Renal cortical epithelial cell (primary cell): ENCODE data around the gene PPARGC1A. TPM values are rescaled to one million over a fixed set of nuclear protein-coding genes. Genes with fewer than 3 reads are reported as not detected.

ENCODE experiments used
- DNase-seq: peaks from one replicate; pipeline ENCODE4 v3.0.0-alpha.2; 2011; ENCODE audit warnings: low read depth
- total RNA-seq: library from RNA; depleted of rRNA; stranded (reverse); fragments of >200 nt; gene quantifications from 2 replicates; pipeline ENCODE4 v1.2.3, GENCODE V29; 2014

The PPARGC1A gene, protein sequence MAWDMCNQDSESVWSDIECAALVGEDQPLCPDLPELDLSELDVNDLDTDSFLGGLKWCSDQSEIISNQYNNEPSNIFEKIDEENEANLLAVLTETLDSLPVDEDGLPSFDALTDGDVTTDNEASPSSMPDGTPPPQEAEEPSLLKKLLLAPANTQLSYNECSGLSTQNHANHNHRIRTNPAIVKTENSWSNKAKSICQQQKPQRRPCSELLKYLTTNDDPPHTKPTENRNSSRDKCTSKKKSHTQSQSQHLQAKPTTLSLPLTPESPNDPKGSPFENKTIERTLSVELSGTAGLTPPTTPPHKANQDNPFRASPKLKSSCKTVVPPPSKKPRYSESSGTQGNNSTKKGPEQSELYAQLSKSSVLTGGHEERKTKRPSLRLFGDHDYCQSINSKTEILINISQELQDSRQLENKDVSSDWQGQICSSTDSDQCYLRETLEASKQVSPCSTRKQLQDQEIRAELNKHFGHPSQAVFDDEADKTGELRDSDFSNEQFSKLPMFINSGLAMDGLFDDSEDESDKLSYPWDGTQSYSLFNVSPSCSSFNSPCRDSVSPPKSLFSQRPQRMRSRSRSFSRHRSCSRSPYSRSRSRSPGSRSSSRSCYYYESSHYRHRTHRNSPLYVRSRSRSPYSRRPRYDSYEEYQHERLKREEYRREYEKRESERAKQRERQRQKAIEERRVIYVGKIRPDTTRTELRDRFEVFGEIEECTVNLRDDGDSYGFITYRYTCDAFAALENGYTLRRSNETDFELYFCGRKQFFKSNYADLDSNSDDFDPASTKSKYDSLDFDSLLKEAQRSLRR
- total RNA-seq = 2.3 and 62.4 TPM in 2 replicates

DNA sequence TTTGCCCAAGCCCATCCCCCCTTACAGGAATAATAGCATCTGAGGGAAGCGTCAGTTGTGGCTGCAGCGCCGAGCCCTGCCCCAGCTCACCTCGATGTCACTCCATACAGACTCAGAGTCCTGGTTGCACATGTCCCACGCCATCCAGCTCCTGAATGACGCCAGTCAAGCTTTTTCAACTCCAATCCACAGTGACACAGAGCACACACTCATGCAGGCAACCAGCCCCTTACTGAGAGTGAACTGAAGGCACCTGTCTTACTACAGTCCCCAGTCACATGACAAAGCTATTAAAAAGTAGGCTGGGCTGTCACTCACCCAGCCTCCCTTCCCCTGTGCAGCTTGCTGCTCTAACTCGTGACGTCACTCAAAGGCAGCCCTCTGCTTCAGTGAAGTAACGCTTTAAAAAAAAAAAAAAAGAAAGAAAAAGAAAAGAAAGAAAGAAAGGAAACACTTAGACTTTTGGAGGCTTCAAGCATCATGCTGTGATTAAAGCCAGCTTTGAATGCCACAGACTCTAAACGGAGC, at the start of gene PPARGC1A:
Gene PPARGC1A (minus strand): TSS at position 234 of the 528 bp plus-strand sequence. CDS start 90 bp downstream, at position 144.
- DNase-seq = peak; percentile 93

GRCh38 chr4:23938796-23939195, 48.9 kb upstream of the PPARGC1A start:
- no peak for DNase-seq

- DNase-seq = peak; percentile 15
Measured at GRCh38 chr4:23937173-23937572, 47.3 kb upstream of the PPARGC1A start.

DNA sequence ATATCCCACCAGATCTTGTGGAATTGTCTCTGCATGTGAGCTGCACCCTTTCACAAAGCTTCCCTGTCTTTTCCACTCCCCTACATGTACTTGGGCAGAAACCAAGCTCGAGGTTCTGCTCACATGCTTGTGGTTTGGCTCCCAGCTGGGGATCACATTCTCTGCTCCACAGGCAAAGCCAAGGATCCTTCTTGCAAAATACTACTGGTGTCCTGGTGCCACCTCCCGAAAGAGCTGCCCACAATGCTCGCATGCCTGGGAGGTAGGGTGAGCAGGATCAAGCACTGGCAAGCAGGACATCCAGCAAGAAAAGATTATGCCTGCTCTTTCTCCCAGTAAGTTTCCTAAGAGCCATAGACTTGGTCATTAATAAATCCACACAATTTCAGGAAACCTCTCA, 45.1 kb upstream of the PPARGC1A start:
- peak; percentile 99 for DNase-seq

GRCh38 chr4:23934223-23934622, 44.4 kb upstream of the PPARGC1A start:
- DNase-seq = peak; percentile 16

DNA sequence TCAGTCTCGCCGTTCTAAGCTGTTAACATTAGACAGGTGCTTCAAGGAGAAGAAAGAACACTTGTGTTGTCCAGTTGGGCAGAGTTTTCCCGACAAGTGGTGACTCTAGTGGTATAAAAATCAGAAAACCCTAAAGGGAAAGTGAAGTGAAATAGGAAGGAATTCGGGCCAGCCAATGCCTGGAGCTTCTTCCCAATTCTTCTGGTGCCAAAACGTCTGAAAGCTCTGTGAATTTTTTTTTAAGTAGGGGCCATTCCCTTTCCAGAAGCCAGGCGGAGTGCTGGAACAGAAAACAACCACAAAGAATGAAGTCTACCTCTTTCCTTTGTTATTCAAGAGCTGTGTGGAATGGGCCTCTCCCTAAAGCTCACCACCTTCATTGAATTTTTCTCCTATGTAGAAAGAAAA, 43.1 kb upstream of the PPARGC1A start:
- DNase-seq = peak; percentile 57

- no peak for DNase-seq
Measured at GRCh38 chr4:23932186-23932585, 42.3 kb upstream of the PPARGC1A start.

GRCh38 chr4:23931489-23931830, 41.6 kb upstream of the PPARGC1A start:
- peak; percentile 75 for DNase-seq

DNA sequence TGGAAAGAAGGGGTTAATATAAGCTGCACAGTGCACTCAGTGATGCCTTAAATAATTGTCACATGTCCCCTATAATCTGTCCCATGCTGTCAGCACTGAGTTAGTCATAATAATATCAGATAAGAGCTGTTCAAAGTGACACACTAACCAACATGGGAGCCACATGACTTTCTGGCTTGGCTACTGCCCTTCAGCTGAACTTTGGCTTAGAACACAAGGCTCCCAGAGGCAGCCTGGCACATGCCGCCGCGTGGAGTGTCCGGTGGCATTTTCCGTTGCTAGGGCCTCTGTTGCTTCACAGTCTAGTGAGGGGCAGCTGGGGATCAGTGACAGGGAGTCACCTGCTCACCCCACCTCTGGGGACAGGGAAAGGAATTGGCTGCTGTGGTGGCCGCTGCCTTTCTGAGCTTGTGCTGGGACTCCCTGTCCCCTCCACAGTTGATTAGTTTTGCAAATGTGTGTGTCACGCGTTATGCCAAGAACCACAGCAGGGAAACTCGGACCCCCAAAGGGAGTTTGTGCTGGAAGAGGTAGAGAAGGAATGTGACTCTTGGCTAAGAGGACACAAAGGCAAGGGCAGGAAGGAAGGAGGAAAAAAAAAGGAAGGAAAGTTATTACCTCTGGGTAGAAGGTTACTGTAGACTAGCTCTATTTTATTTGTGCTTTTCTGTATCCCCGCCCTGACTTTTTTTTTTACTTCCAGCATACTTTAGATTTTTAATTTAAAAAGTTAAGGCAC, 41.1 kb upstream of the PPARGC1A start:
- peak; percentile 91 for DNase-seq

DNA sequence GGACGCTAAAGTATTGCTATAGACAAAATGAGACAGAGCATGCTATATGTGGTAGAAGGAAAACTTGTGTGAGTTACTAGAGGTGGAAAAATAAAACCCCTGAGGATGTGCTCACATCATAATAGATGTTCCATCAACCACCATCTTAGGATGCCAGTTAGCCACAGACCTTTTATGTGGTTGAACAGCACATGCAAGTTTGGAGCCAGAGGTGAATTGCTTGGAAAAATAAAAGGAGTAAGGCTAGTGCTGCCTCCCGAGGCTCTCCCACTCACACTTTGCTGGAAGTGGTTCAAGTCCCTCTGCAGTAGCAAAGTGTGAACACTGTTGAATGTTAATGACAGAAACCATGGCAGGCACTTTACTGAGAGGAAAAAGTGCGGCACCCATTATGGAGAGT, 39.4 kb upstream of the PPARGC1A start:
- DNase-seq = peak; percentile 68

GRCh38 chr4:23924556-23924955, 34.7 kb upstream of the PPARGC1A start:
- DNase-seq = no peak

GRCh38 chr4:23923840-23924239, 34.0 kb upstream of the PPARGC1A start:
- DNase-seq = peak; percentile 35

DNA sequence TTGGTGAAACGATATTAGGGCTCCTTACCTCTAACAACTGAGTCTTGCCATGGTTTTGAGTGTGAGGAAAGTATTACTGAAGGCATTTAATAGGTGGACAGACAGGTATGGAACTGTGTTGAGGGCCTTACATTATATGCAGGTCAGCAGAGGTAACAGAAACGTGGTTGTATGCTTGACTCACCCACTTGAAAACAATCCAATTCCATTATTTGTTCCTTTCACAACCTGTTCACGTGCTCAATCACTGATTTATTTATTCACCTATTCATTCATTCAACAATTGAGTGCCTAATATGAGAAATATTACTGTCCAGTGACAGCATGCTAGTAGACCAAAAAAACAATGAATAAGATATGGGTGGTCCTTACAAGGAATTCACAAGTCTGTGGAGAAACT, 33.3 kb upstream of the PPARGC1A start:
- DNase-seq = peak; percentile 77

DNA sequence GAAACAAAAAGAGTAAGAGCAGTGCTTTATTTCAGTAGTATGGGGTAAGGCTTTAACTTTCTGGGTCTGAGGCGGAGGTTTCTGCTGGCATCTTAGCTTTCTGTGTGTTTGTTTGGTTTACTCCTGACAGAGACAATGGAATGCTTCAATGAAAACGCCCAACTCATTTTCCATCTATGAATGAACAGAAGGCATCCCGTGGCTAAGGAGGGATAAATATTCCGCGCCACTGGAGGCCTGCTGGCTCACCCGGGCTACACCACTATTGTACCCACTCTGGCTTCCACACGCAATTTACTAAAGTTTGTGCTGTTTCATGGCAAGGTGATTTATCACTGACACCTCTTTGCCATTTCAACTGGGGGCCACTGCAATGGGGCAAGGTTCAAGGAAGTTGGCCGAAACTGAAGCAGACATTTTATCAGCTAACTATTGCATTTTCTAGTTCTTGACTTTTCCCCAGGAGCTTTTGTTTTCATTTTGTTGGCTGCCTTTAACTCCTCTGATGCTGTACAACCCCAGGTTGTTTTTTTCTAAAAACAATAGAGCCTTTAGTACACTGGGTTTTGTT, 32.8 kb upstream of the PPARGC1A start:
- DNase-seq = peak; percentile 30

DNA sequence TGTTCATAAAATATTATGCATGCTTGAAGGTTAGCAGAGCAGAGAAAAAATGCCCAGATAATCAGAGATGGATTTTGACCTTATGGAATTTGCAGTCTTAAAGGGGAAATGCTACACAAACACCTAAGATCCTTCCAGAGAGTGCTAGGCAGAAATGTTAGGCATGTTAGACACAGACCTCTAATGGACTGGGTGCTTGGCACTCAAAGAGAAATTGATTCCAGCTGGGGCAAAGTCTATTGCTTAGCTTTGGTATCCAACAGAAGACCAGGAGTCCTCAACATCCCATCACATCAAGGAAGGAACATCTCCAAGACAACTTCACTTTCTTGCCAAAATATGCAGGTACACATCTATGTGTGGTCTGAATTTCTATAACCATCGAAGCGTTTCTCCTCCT, 32.2 kb upstream of the PPARGC1A start:
- peak; percentile 22 for DNase-seq

- DNase-seq = peak; percentile 61
Measured at GRCh38 chr4:23921447-23921845, 31.6 kb upstream of the PPARGC1A start.

DNA sequence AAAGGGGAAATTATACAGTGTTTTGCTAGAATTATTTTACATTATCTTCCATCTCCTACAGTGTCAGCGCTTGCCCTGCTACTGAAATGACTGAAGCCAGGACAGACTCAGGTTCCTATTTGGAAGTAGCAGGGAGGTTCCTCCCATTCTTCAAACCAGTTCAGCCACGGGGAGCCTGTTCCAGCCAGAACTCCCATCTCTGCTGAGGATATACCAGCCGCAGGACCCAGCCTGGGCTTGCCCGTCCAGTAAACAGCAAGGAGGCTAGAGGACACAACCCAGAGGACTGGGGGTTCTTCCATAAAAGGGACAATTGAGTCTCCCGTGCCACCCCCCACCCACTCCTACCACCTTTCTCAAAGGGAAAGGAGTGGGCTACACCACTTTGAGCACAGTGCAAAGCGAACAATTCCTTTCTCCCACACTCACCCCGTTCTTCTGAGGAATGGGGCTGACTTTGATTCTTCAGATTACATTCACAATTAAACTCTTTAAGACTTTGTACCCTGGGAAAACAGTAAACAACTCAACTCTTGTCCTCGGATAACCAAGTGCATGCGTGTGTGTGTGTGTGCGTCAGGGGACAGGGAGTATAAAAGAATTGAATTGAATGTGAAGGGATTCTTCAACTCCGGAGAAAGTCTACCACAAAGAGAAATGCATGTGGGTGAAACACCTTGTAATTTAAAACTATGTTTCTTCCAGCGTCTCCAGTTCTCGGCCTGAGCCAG, 31.0 kb upstream of the PPARGC1A start:
- DNase-seq = peak; percentile 43

DNA sequence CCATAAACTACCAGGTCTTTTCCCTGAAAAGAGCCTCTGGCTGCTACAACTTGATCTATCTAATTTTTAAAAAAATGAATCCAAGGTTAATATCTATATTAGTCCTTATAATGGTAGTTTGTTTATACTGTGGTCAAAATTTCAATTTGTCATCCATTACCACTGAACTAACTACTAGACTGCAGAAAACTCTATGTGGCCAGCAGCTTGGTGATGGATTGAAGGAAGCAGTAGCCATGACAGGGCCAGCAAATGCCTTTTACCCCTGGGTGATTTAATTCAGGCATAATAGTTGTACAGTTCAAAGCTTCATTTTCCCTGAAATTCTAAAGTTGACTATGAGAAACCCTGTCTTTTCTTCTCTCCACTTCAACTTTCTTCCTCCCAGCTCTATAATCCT, 30.4 kb upstream of the PPARGC1A start:
- DNase-seq = no peak

DNA sequence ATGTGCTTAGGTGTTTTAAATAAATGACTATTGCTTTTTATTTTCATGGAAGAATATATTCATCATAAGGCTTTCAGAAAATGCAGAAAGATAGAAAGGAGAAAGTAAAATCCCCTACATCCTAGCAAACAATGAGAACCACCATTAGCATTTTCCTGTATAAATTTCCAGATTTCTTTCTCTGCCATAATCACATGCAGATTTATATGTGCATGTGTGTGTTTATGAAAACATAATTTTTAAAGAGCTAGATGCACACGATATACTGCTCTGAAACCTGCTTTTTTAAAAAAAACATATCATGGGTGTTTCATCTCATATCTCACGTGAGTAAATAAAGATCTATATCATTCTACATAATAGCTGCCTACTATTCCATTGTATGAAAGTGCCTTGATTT, 26.4 kb upstream of the PPARGC1A start:
- no peak for DNase-seq

DNA sequence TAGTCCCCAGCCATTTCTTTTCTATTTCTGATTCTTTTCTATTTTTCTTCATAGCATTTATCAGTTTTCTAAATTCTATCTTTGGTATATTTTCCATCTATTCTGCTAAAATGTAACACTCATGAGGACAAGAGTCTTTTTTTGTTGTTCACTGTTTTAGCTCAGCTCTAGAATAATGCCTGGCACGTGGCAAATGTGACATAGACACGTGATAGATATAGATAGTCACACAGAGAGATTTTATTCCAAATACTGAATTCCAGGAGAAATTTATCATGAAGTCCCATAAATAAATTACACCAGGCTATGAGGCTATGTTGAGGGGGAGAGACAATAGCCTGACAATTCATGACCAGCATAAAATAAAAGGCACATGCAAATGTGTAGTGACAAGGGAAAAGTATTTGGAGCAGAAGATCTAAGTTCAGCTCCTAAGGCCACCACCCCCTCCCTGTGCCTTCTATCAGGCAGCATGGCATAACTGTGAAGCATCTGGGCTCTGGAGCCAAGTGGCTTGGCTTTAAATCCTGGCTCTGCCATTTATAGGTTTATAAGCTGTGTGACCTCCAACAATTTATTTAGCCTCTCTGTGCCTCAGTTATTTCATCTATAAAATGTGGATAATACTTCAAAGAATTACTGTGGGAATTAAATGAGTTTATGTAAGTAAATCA, 25.7 kb upstream of the PPARGC1A start:
- no peak for DNase-seq
